OCI-LY1 (cell line): ENCODE data around the gene CYP4F12.
"Not testable (repeated sequence)": the region's sequence is repeated elsewhere in the genome, so short reads cannot be mapped to it uniquely, and the experiment has no call there.

Experiments used
- H2AFZ ChIP-seq: fragments of 200-600 bp; sonication (generic), shearing (Covaris generic); 2 replicates; pipeline ENCODE4 v1.6.0; 2014; ENCODE audit warnings: antibody characterized with exemption, mild to moderate bottlenecking, low read length
- H3F3A ChIP-seq: fragments of 200-600 bp; sonication (generic), shearing (Covaris generic); 2 replicates; pipeline ENCODE4 v1.6.0; 2014; ENCODE audit warnings: mild to moderate bottlenecking, antibody characterized with exemption, low read length, moderate library complexity; ENCODE audit not compliant: insufficient read depth
- H3K27ac ChIP-seq: fragments of 200-600 bp; sonication (generic); 2 replicates; pipeline ENCODE4 v1.5.1; 2014; ENCODE audit warnings: low read length, mixed run types, mild to moderate bottlenecking, low read depth; ENCODE audit not compliant: poor library complexity, severe bottlenecking
- H3K27me3 ChIP-seq: fragments of 200-600 bp; sonication (generic); 2 replicates; pipeline ENCODE4 v1.6.0; 2014; ENCODE audit warnings: antibody characterized with exemption, mild to moderate bottlenecking, low read length, moderate library complexity; ENCODE audit not compliant: insufficient read depth
- H3K36me3 ChIP-seq: fragments of 200-600 bp; sonication (generic); 2 replicates; pipeline ENCODE4 v1.6.1; 2014; ENCODE audit warnings: mild to moderate bottlenecking, antibody characterized with exemption, low read length, moderate library complexity, mixed read lengths; ENCODE audit not compliant: insufficient read depth
- H3K4me1 ChIP-seq: fragments of 200-600 bp; sonication (generic); 2 replicates; pipeline ENCODE4 v1.5.1; 2014; ENCODE audit warnings: mild to moderate bottlenecking, low read length, moderate library complexity; ENCODE audit not compliant: insufficient read depth, severe bottlenecking
- H3K4me2 ChIP-seq: fragments of 200-600 bp; sonication (generic), shearing (Covaris generic); 2 replicates; pipeline ENCODE4 v1.6.1; 2014; ENCODE audit warnings: low read length
- H3K4me3 ChIP-seq: fragments of 200-600 bp; sonication (generic); 2 replicates; pipeline ENCODE4 v1.5.1; 2014; ENCODE audit warnings: low read length, low read depth, mild to moderate bottlenecking, mixed read lengths; ENCODE audit not compliant: poor library complexity, severe bottlenecking
- H3K79me2 ChIP-seq: fragments of 200-600 bp; shearing (Covaris generic); 2 replicates; pipeline ENCODE4 v1.6.1; 2016; ENCODE audit warnings: mixed run types, low read length, mixed read lengths; ENCODE audit not compliant: insufficient read depth
- H3K9ac ChIP-seq: fragments of 200-600 bp; sonication (generic), shearing (Covaris generic); 2 replicates; pipeline ENCODE4 v1.6.1; 2014; ENCODE audit warnings: mild to moderate bottlenecking, low read length, mixed read lengths
- H3K9me2 ChIP-seq: fragments of 200-600 bp; sonication (generic), shearing (Covaris generic); 2 replicates; pipeline ENCODE4 v1.6.1; 2014; ENCODE audit warnings: low read depth, mild to moderate bottlenecking, low read length, mixed read lengths
- H3K9me3 ChIP-seq: fragments of 200-600 bp; shearing (Covaris generic); 2 replicates; pipeline ENCODE4 v1.6.1; 2014; ENCODE audit warnings: low read length, mixed read lengths
- H4K20me1 ChIP-seq: fragments of 200-600 bp; sonication (generic), shearing (Covaris generic); 2 replicates; pipeline ENCODE4 v1.6.0; 2016; ENCODE audit warnings: mild to moderate bottlenecking, low read length; ENCODE audit not compliant: insufficient read depth
- CTCF ChIP-seq: fragments of 200-600 bp; sonication (generic), shearing (Covaris generic); IDR thresholded peaks from 2 replicates; pipeline ENCODE4 v1.5.1; 2017; ENCODE audit warnings: mild to moderate bottlenecking, antibody characterized with exemption, low read length, moderate library complexity, mixed read lengths
- EZH2 ChIP-seq: fragments of 200-600 bp; sonication (generic), shearing (Covaris generic); IDR thresholded peaks from 2 replicates; pipeline ENCODE4 v1.8.0; 2017; ENCODE audit warnings: borderline replicate concordance, mixed run types, mild to moderate bottlenecking, antibody characterized with exemption, low read length, moderate library complexity, mixed read lengths

The CYP4F12 gene

GRCh38 chr19:15673176-15673654 lies 328 bp downstream of the CYP4F12 start:
- Histone ChIP-seq H3K27me3 (no peaks in the 10 kb centered on the region), H3K36me3 (no peaks in the 10 kb centered on the region), H3K4me2 (no peak overlapping the region), H3K4me3 (no peak overlapping the region), H3F3A (no peaks in the 10 kb centered on the region), H3K9me3 (no peaks in the 10 kb centered on the region), H3K9ac (no peak overlapping the region), H4K20me1 (no peaks in the 10 kb centered on the region), H3K4me1 (no peaks in the 10 kb centered on the region), H3K27ac (no peak overlapping the region), H3K9me2 (no peaks in the 10 kb centered on the region), H2AFZ (no peak overlapping the region), H3K79me2 (no peaks in the 10 kb centered on the region)
- TF ChIP-seq CTCF (no peak), EZH2 (no peak)

DNA sequence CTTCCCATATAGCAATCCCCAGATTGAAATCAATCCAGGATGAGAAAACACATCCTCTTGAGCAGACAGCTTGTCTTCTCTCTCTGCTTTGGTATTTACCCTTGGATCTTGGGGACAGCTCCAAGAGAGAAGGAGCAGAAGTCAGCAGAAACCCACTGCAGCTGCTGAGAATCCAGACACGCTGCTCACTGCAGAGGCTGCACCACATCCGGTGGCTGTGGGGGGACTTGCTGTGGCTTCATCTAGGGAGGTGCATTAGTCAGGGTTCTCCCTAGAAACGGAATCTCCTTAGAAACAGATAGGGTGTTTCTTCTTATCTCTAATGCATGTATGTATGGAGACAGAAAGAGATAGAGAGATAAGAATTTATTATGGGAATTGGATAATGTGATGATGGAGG lies 2.7 kb downstream of the CYP4F12 start:
- no peaks in the 10 kb centered on the region for H3K27me3 ChIP-seq
- H3K9ac ChIP-seq = no peak overlapping the region
- no peaks in the 10 kb centered on the region for H3K36me3 ChIP-seq
- no peaks in the 10 kb centered on the region for H3K4me1 ChIP-seq
- no peaks in the 10 kb centered on the region for H3K79me2 ChIP-seq
- H3K4me2 ChIP-seq = no peak overlapping the region
- H3K9me2 ChIP-seq = no peaks in the 10 kb centered on the region
- TF ChIP-seq CTCF (no peak), EZH2 (no peak)
- no peaks in the 10 kb centered on the region for H4K20me1 ChIP-seq
- H3K27ac ChIP-seq = no peak overlapping the region
- no peaks in the 10 kb centered on the region for H3K9me3 ChIP-seq
- no peak overlapping the region for H3K4me3 ChIP-seq
- no peak overlapping the region for H2AFZ ChIP-seq
- no peaks in the 10 kb centered on the region for H3F3A ChIP-seq

DNA sequence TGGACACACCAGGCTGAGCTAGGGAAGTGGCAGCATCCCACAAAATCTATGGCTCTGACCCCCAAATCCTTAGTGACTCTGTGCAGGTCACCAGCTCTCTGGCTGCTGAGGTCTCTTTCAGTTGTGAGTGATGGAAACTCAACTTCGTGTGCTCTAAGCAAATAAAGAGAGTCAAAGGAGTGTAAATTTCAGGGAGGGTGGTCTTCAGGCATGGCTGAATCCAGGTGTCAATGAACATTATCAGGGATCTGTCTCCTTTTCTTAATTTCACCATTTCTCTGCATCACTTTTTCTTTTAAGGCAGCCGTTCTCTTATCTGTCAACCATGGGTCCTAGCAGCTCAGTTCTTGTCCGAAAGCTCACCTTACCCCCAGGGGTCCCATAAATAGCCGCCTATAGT lies 6.2 kb downstream of the CYP4F12 start:
- H2AFZ ChIP-seq = no peak overlapping the region
- no peaks in the 10 kb centered on the region for H3K9me2 ChIP-seq
- H3K79me2 ChIP-seq = no peaks in the 10 kb centered on the region
- H3K4me3 ChIP-seq = no peak overlapping the region
- no peaks in the 10 kb centered on the region for H3K27me3 ChIP-seq
- no peaks in the 10 kb centered on the region for H3K36me3 ChIP-seq
- no peak overlapping the region for H3K4me2 ChIP-seq
- H3K9me3 ChIP-seq = no peaks in the 10 kb centered on the region
- H3K27ac ChIP-seq = no peak overlapping the region
- no peaks in the 10 kb centered on the region for H4K20me1 ChIP-seq
- TF ChIP-seq CTCF (no peak), EZH2 (no peak)
- H3K9ac ChIP-seq = no peak overlapping the region
- H3K4me1 ChIP-seq = no peaks in the 10 kb centered on the region
- H3F3A ChIP-seq = no peaks in the 10 kb centered on the region

GRCh38 chr19:15679865-15680264 lies 7.0 kb downstream of the CYP4F12 start:
- H3K79me2 ChIP-seq, H2AFZ ChIP-seq, H3K4me1 ChIP-seq, H3K27me3 ChIP-seq, H3K9me3 ChIP-seq, H3K4me3 ChIP-seq, H3K27ac ChIP-seq, H3K36me3 ChIP-seq, H4K20me1 ChIP-seq, H3K4me2 ChIP-seq, H3K9ac ChIP-seq, H3K9me2 ChIP-seq, H3F3A ChIP-seq: not testable (repeated sequence)
